SK-N-MC (cell line): ENCODE results near the gene NOP16.

Source experiments
- EZH2 ChIP-seq: fragments of 200-600 bp; sonication (generic); IDR thresholded peaks from one replicate; pipeline ENCODE4 v1.6.1; 2017; ENCODE audit warnings: antibody characterized with exemption
- FOXP2 ChIP-seq: optimal IDR thresholded peaks from 2 replicates; pipeline ENCODE3; 2011; ENCODE audit warnings: mild to moderate bottlenecking, moderate library complexity; ENCODE audit not compliant: insufficient read depth; ENCODE audit errors: extremely low read length, control extremely low read depth
- POLR2AphosphoS5 ChIP-seq: IDR thresholded peaks from 2 replicates; pipeline ENCODE4 v1.6.1; 2012; ENCODE audit warnings: mild to moderate bottlenecking, low read depth, low read length, borderline replicate concordance

DNA sequence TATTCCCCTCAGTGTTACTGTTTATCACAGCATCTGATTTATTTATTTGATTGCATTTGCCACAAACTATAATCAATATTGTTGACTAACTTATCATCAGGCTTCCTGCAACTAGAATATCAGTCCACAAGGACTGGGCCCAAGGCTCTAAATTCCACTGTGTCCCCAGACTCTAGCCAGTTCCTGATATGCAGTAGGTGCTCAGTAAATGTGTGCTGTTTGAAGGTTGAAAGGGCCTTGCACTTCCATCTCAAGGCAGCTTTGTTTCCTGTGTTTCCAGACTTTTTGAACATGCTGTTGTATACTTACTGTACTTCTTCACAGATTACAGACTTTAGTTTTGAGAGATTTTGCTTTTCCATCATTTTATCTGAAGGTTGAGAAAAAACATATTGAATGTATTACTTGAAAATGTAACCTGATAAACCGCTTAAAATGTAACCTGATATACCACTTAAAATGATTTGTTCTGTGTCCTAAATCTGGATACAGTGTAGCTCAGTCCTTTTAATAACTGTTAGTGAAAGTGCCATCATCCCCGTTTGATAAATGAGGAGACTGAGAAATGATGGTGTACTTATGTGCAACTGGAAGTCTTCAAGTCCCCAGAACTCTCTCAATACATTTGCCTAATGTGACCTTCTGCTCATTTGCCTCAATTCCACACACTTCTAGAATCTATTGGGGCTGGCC lies 45.5 kb downstream of the NOP16 start:
- TF ChIP-seq EZH2 (no peak), FOXP2 (no peak), POLR2AphosphoS5 (no peak)
